Measurements from ENCODE around the gene VASN. TPM values are rescaled to one million over a fixed set of nuclear protein-coding genes. Genes with fewer than 3 reads are reported as not detected.

The VASN gene
- total RNA-seq, 1 experiment from 2014 or later, result 45.3 TPM

DNA sequence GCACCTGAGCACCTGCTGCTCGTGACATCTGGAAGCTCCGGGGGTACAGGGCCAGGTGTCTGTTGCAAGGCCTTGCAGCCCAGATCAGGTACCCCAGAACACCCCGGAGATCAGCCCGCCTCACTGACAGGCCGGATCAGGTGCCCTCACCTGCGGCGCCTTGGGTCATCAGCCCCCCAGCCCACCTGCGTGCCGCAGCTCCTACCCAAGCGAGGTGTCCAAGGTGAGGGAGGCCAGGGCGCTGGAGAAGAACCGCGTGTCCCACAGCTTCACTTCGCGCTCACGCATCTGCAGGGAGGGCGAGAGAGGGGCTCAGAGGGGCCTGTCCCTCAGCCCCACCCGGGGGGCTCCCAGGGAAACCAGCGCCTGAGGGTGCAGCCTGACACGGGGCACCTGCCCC is 16.1 kb downstream of the VASN start:
- intact Hi-C loops (cut with micrococcal nuclease; ENCODE audit: unreplicated experiment), result loop anchor here (1.0 kb wide), 1 partner anchor 12 kb away; no protein-coding TSS in a partner anchor
- Histone ChIP-seq H2AFZ (no peak overlapping the region), H3K27ac (no peak overlapping the region), H3K9me3 (ENCODE audit: insufficient read depth, low read depth) (no peaks in the 10 kb centered on the region), H3K79me2 (ENCODE audit: low read depth) (no peaks in the 10 kb centered on the region), H3K9me2 (ENCODE audit: insufficient read depth) (no peaks in the 10 kb centered on the region), H3K27me3 (ENCODE audit: insufficient read depth, low read depth) (no peaks in the 10 kb centered on the region), H3K36me3 (ENCODE audit: low read depth) (no peaks in the 10 kb centered on the region), H3F3A (ENCODE audit: insufficient read depth, low read depth) (no peaks in the 10 kb centered on the region; the same call in 1 of the 2 replicates), H3K4me1 (replicated peaks; ENCODE audit: insufficient read depth) (peaks cover 12% of the 10 kb centered on the region), H3K4me2 (no peak overlapping the region), H3K4me3 (no peak overlapping the region), H4K20me1 (ENCODE audit: insufficient read depth) (no peaks in the 10 kb centered on the region)
- DNase-seq, result no peak
- no TSS peak for BruUV-seq (replicated peaks)
- TF ChIP-seq, protein P1, sequence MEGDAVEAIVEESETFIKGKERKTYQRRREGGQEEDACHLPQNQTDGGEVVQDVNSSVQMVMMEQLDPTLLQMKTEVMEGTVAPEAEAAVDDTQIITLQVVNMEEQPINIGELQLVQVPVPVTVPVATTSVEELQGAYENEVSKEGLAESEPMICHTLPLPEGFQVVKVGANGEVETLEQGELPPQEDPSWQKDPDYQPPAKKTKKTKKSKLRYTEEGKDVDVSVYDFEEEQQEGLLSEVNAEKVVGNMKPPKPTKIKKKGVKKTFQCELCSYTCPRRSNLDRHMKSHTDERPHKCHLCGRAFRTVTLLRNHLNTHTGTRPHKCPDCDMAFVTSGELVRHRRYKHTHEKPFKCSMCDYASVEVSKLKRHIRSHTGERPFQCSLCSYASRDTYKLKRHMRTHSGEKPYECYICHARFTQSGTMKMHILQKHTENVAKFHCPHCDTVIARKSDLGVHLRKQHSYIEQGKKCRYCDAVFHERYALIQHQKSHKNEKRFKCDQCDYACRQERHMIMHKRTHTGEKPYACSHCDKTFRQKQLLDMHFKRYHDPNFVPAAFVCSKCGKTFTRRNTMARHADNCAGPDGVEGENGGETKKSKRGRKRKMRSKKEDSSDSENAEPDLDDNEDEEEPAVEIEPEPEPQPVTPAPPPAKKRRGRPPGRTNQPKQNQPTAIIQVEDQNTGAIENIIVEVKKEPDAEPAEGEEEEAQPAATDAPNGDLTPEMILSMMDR (conservative IDR thresholded peaks at IDR 0.05), result no peak
- TF ChIP-seq EZH2 (IDR thresholded peaks at IDR 0.05; ENCODE audit: low read depth), result no peak
- ChIA-PET POLR2A (ENCODE audit: unreplicated experiment) (interaction anchor here (0.5 to 1.4 kb wide), 5 partner anchors 12 to 1378 kb away, joined by 5 to 9 read pairs (median 6); no protein-coding TSS in a partner anchor), CTCF (no interaction called here)

DNA sequence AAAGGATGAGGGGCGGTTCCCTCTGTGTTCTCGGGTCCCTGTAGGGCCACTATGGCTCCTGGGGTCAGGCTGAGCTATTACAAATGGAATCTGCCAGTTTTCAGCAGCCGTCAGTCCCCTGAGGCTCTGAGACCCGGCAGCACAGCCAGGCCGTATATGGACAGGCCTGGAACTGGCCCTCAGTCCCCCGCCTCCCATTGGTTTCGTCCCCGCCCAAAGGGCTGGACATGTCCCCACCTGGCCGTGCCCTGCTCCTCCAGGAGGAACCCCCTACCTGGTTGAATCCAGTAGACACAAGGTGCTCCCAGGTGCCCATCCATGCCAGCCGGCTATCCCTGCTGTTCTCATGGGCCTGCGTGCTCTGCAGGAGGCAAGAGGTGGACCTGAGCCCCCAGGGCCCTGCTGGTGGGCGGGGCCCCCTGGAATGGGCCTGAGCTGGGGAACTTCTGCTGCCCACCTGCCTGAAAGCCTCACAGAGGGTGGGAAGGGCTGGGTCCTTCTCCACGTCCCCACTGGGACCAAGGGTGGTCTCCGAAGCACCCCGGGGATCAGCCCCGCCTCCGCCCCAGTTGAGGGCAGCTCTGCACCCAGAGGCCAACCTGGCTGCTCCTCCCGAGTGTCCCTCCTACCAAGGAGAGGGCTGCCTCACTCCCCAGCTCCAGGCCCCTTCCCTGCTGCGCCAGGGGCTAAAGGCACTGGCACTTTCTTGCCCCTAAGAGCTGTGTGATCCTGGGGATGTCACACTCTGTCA is 16.8 kb downstream of the VASN start:
- peak; percentile 50 to 92 for DNase-seq
- intact Hi-C loops (cut with micrococcal nuclease; ENCODE audit: unreplicated experiment), result loop anchor here (1.0 kb wide), 1 partner anchor 13 kb away; no protein-coding TSS in a partner anchor
- no peaks in the 10 kb centered on the region for H3K9me2 ChIP-seq (ENCODE audit: insufficient read depth)
- BruUV-seq (replicated peaks), result TSS peak; percentile 89
- 0 out of 2 replicates have a peak overlapping the region, but pooled peaks have one; percentile 10 for H3K4me2 ChIP-seq
- H3K27me3 ChIP-seq (ENCODE audit: insufficient read depth, low read depth), result no peaks in the 10 kb centered on the region
- TF ChIP-seq EZH2 (IDR thresholded peaks at IDR 0.05; ENCODE audit: low read depth), result no peak
- TF ChIP-seq, protein P1 (conservative IDR thresholded peaks at IDR 0.05), result no peak
- peaks cover 2% of the 10 kb centered on the region for H3F3A ChIP-seq (ENCODE audit: insufficient read depth, low read depth)
- no peak overlapping the region for H3K4me3 ChIP-seq
- H3K79me2 ChIP-seq (ENCODE audit: low read depth), result no peaks in the 10 kb centered on the region
- no peaks in the 10 kb centered on the region for H3K36me3 ChIP-seq (ENCODE audit: low read depth)
- ChIA-PET CTCF (no interaction called here), POLR2A (ENCODE audit: unreplicated experiment) (interaction anchor here (0.5 to 1.4 kb wide), 4 partner anchors 13 to 1378 kb away, joined by 5 to 9 read pairs (median 6); no protein-coding TSS in a partner anchor)
- H4K20me1 ChIP-seq (ENCODE audit: insufficient read depth), result no peaks in the 10 kb centered on the region
- no peak overlapping the region for H2AFZ ChIP-seq
- no peak overlapping the region for H3K27ac ChIP-seq
- peaks cover 19% of the 10 kb centered on the region for H3K4me1 ChIP-seq (replicated peaks; ENCODE audit: insufficient read depth)
- H3K9me3 ChIP-seq (ENCODE audit: insufficient read depth, low read depth), result no peaks in the 10 kb centered on the region

DNA sequence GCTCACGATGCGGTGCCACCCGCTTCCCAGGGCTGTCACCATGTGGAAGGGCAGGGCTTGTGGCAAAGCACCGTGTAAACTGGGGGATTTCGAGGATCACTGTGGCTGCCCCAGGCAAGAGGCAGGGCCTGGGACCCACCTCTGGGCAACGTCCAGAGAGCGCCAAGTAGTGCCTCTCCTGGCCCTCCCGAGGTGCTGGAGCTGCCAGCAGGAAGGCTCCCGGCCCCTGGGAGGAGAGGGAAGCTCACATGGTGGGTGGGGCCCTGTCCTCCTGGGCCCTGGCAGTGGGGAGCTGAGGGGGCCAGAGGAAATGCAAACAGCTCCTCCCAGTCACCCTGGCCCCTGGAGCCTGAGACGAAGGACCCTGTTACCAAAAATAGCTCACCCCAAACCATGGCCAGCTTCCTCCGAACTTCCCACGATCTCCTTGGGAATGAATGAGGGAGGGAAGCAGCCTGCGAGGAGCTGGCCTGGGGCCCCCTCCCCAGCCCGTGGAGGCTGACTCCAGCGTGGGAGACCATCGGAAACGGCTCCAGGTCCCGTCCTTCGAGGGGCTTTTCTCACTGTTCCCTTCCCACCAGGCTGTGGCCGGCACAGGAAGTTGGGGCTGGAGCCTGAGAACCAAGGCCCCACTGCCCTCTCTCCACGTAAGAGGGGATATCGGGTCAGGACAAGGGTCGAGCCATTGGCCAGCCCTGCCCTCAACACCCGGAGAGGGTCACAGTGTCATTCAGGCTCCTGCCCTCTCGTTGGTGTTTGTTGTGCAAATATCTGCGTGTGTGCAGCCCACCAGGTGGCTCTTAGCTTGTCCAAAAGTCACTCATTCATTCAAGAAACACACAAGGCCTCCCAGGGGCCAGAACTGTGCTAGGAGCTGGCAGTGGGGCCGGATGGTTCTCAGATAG is 17.7 kb downstream of the VASN start:
- POLR2A ChIA-PET (ENCODE audit: unreplicated experiment), result interaction anchor here (0.6 kb wide), 3 partner anchors 14 to 645 kb away, joined by 3 to 8 read pairs (median 8); no protein-coding TSS in a partner anchor
- no peaks in the 10 kb centered on the region for H4K20me1 ChIP-seq (ENCODE audit: insufficient read depth)
- CTCF ChIA-PET, result no interaction called here
- no peaks in the 10 kb centered on the region for H3K79me2 ChIP-seq (ENCODE audit: low read depth)
- no peak for TF ChIP-seq EZH2 (IDR thresholded peaks at IDR 0.05; ENCODE audit: low read depth)
- TF ChIP-seq, protein P1 (conservative IDR thresholded peaks at IDR 0.05), result no peak
- no peak overlapping the region for H2AFZ ChIP-seq
- BruUV-seq (replicated peaks), result no TSS peak
- H3K9me2 ChIP-seq (ENCODE audit: insufficient read depth), result no peaks in the 10 kb centered on the region
- H3K9me3 ChIP-seq (ENCODE audit: insufficient read depth, low read depth), result no peaks in the 10 kb centered on the region
- DNase-seq, result no peak
- H3K4me2 ChIP-seq, result no peak overlapping the region
- H3K4me3 ChIP-seq, result no peak overlapping the region
- intact Hi-C loops (cut with micrococcal nuclease; ENCODE audit: unreplicated experiment), result no loop called here
- H3K27ac ChIP-seq, result no peak overlapping the region
- H3K36me3 ChIP-seq (ENCODE audit: low read depth), result no peaks in the 10 kb centered on the region
- H3K27me3 ChIP-seq (ENCODE audit: insufficient read depth, low read depth), result no peaks in the 10 kb centered on the region
- H3F3A ChIP-seq (ENCODE audit: insufficient read depth, low read depth), result peaks cover 9% of the 10 kb centered on the region
- H3K4me1 ChIP-seq (replicated peaks; ENCODE audit: insufficient read depth), result peaks cover 28% of the 10 kb centered on the region
